H1 (cell line): ENCODE results near the gene NPFF. TPM values are rescaled to one million over a fixed set of nuclear protein-coding genes. Genes with fewer than 3 reads are reported as not detected.
A peak's percentile ranks its signal among the peaks of the same experiment; 100 is the strongest.

Source experiments
- CTCF ChIA-PET: fragments of 300-600 bp; sonication (Branson Sonifier 250); formaldehyde crosslinking; loops from one replicate; lab custom pipeline; 2021; ENCODE audit not compliant: partially characterized antibody; lab: Charles Lee
- POLR2A ChIA-PET: fragments of 300-600 bp; sonication (Branson Sonifier 250); formaldehyde crosslinking; loops from one replicate; lab custom pipeline; 2021; ENCODE audit warnings: inconsistent platforms; ENCODE audit not compliant: partially characterized antibody; lab: Charles Lee
- DNase-seq, 2 experiments: peaks; one replicate each; pipeline versions ENCODE4 v3.0.0 to v3.0.0-alpha.2; 2010 to 2022; ENCODE audit warnings: low spot score in 2 of 2, low read depth in 1 of 2, mixed read lengths in 1 of 2
- FAIRE-seq: peaks from 2 replicates; lab custom pipeline; 2011; peaks lifted over from hg19 to GRCh38; lab: Jason Lieb, UNC
- H2AFZ ChIP-seq: 2 replicates; pipeline ENCODE4 v1.8.1; 2012; ENCODE audit warnings: low read length, inconsistent platforms
- H2AK5ac ChIP-seq: 2 replicates; pipeline ENCODE4 v1.6.1; 2013; ENCODE audit warnings: low read depth, low read length
- H2BK120ac ChIP-seq: replicated peaks from 2 replicates; pipeline ENCODE3; 2013; ENCODE audit warnings: low read depth, low read length, inconsistent platforms
- H2BK12ac ChIP-seq: 2 replicates; pipeline ENCODE4 v1.6.1; 2013; ENCODE audit warnings: low read depth, low read length
- H2BK15ac ChIP-seq: 2 replicates; pipeline ENCODE4 v1.6.1; 2013; ENCODE audit warnings: low read length
- H2BK20ac ChIP-seq: 2 replicates; pipeline ENCODE4 v1.6.1; 2013; ENCODE audit warnings: low read length
- H2BK5ac ChIP-seq: 2 replicates; pipeline ENCODE4 v1.6.1; 2013; ENCODE audit warnings: low read depth, low read length
- H3K14ac ChIP-seq: 2 replicates; pipeline ENCODE4 v1.6.1; 2013; ENCODE audit warnings: inconsistent platforms; ENCODE audit not compliant: insufficient read length
- H3K18ac ChIP-seq: 2 replicates; pipeline ENCODE4 v1.6.1; 2013; ENCODE audit warnings: low read length; ENCODE audit errors: extremely low read depth
- H3K23ac ChIP-seq: 2 replicates; pipeline ENCODE4 v1.6.1; 2013; ENCODE audit warnings: inconsistent platforms; ENCODE audit not compliant: insufficient read length
- H3K23me2 ChIP-seq: 2 replicates; pipeline ENCODE4 v1.6.1; 2013; ENCODE audit warnings: low read depth, low read length
- H3K27ac ChIP-seq: 2 replicates; pipeline ENCODE4 v1.6.1; 2011; ENCODE audit warnings: low read depth, low read length, inconsistent platforms
- H3K27me3 ChIP-seq, 4 experiments: replicated peaks in 1 of 4; 1 replicate in 1 of 4; 2 replicates in 3 of 4; pipeline versions ENCODE4 v1.6.1 to v1.8.1; 2011 to 2013; ENCODE audit warnings: low read length in 3 of 4, mild to moderate bottlenecking in 3 of 4, inconsistent platforms in 2 of 4, mixed read lengths in 2 of 4, moderate library complexity in 1 of 4; ENCODE audit not compliant: control insufficient read depth in 3 of 4, insufficient read depth in 3 of 4; ENCODE audit errors: extremely low read depth in 1 of 4
- H3K36me3 ChIP-seq, 4 experiments: 2 replicates each; pipeline versions ENCODE4 v1.6.1 to v1.8.1; 2011 to 2013; ENCODE audit warnings: mild to moderate bottlenecking in 4 of 4, low read length in 3 of 4, moderate library complexity in 2 of 4, control low read depth in 1 of 4, inconsistent platforms in 1 of 4; ENCODE audit not compliant: insufficient read depth in 4 of 4, control insufficient read depth in 2 of 4
- H3K4ac ChIP-seq: replicated peaks from 2 replicates; pipeline ENCODE3; 2013; ENCODE audit warnings: low read length, low read depth, mixed read lengths, inconsistent platforms; ENCODE audit not compliant: insufficient read length
- H3K4me1 ChIP-seq, 4 experiments: replicated peaks in 1 of 4; 1 replicate in 1 of 4; 2 replicates in 3 of 4; pipeline versions ENCODE4 v1.6.1 to v1.8.1; 2011 to 2013; ENCODE audit warnings: low read length in 3 of 4, inconsistent platforms in 2 of 4, mixed read lengths in 1 of 4; ENCODE audit not compliant: insufficient read depth in 4 of 4, control insufficient read depth in 3 of 4
- H3K4me2 ChIP-seq, 2 experiments: 2 replicates each; pipeline versions ENCODE4 v1.6.1 to v1.8.1; 2011 to 2013; ENCODE audit warnings: low read depth in 2 of 2, low read length in 2 of 2, control low read depth in 1 of 2, inconsistent platforms in 1 of 2, mild to moderate bottlenecking in 1 of 2; ENCODE audit not compliant: insufficient read depth in 1 of 2
- H3K4me3 ChIP-seq, 4 experiments: fragments of 200-600, 300-600 bp in 1 of 4; sonication (generic), shearing (Covaris generic), sonication (Bioruptor Twin) in 1 of 4; 2 replicates each; pipeline versions ENCODE4 v1.5.1 to v1.8.1; 2011 to 2016; ENCODE audit warnings: low read length in 4 of 4, low read depth in 3 of 4, control low read depth in 2 of 4, inconsistent platforms in 2 of 4, mild to moderate bottlenecking in 2 of 4, mixed read lengths in 1 of 4, moderate library complexity in 1 of 4; ENCODE audit not compliant: insufficient read depth in 2 of 4; ENCODE audit errors: extremely low read depth in 1 of 4
- H3K56ac ChIP-seq: replicated peaks from 2 replicates; pipeline ENCODE3; 2013; ENCODE audit warnings: low read depth, mild to moderate bottlenecking, mixed read lengths, low read length, inconsistent platforms; ENCODE audit not compliant: insufficient read length
- H3K79me1 ChIP-seq: 2 replicates; pipeline ENCODE4 v1.6.1; 2013; ENCODE audit warnings: low read depth, low read length, control low read depth
- H3K79me2 ChIP-seq, 2 experiments: 2 replicates each; pipeline versions ENCODE4 v1.6.1 to v1.8.1; 2012 to 2013; ENCODE audit warnings: low read length in 2 of 2, mild to moderate bottlenecking in 2 of 2, inconsistent platforms in 1 of 2; ENCODE audit not compliant: insufficient read depth in 2 of 2, control insufficient read depth in 1 of 2
- H3K9ac ChIP-seq, 4 experiments: replicated peaks in 1 of 4; 1 replicate in 1 of 4; 2 replicates in 3 of 4; pipeline versions ENCODE4 v1.6.1 to v1.8.1; 2011 to 2013; ENCODE audit warnings: low read depth in 3 of 4, low read length in 3 of 4, control low read depth in 2 of 4, mild to moderate bottlenecking in 2 of 4, moderate library complexity in 2 of 4, inconsistent platforms in 1 of 4; ENCODE audit errors: extremely low read depth in 1 of 4
- H3K9me3 ChIP-seq, 2 experiments: 2 replicates each; pipeline versions ENCODE4 v1.6.1 to v1.8.1; 2012 to 2013; ENCODE audit warnings: mild to moderate bottlenecking in 2 of 2, moderate library complexity in 2 of 2, control low read depth in 1 of 2, inconsistent platforms in 1 of 2, low read depth in 1 of 2, low read length in 1 of 2, mixed read lengths in 1 of 2; ENCODE audit not compliant: insufficient read depth in 2 of 2
- H4K20me1 ChIP-seq, 2 experiments: replicated peaks in 1 of 2; 2 replicates each; pipeline versions ENCODE3 to v1.8.1; 2011 to 2013; ENCODE audit warnings: inconsistent platforms in 2 of 2, low read length in 2 of 2, mild to moderate bottlenecking in 1 of 2; ENCODE audit not compliant: insufficient read depth in 2 of 2, control insufficient read depth in 1 of 2
- H4K5ac ChIP-seq: 2 replicates; pipeline ENCODE4 v1.6.1; 2013; ENCODE audit warnings: low read length, low read depth, mixed read lengths, inconsistent platforms; ENCODE audit not compliant: insufficient read length
- H4K8ac ChIP-seq: 2 replicates; pipeline ENCODE4 v1.8.0; 2013; ENCODE audit warnings: mild to moderate bottlenecking, moderate library complexity, low read length, inconsistent platforms; ENCODE audit not compliant: insufficient read depth; ENCODE audit errors: extremely low read depth
- H4K91ac ChIP-seq: replicated peaks from 2 replicates; pipeline ENCODE3; 2013; ENCODE audit warnings: low read length, mixed read lengths, inconsistent platforms; ENCODE audit not compliant: insufficient read length
- GTF2F1 ChIP-seq: IDR thresholded peaks from 2 replicates; pipeline ENCODE4 v1.6.1; 2012; ENCODE audit warnings: low read depth, low read length, improper control_type of control experiment, borderline replicate concordance
- POLR2AphosphoS5 ChIP-seq: IDR thresholded peaks from 2 replicates; pipeline ENCODE4 v1.6.1; 2011; ENCODE audit warnings: low read depth, low read length
- WGBS, 2 experiments: shearing (Covaris generic) in 1 of 2; methylation state at CpG; one replicate each; pipeline versions ENCODE4 v1.1.6 to v1.1.7; 2013 to 2015; ENCODE audit warnings: low lambda C conversion rate in 2 of 2, mixed read lengths in 2 of 2, inconsistent platforms in 1 of 2, low coverage in 1 of 2, missing lambda C conversion rate in 1 of 2; ENCODE audit not compliant: insufficient replicate concordance in 2 of 2, insufficient coverage in 1 of 2, insufficient read length in 1 of 2; ENCODE audit errors: extremely low coverage in 1 of 2, missing lambda C conversion rate in 1 of 2; 5-methylcytosine and 5-hydroxymethylcytosine counted together
- polyA plus RNA-seq, 7 experiments: library from polyadenylated mRNA; depleted of rRNA in 3 of 7; stranded (reverse) in 5 of 7; unstranded in 2 of 7; fragments of >200 nt in 5 of 7; fragments of 200-250 nt in 2 of 7; gene quantifications; 1 replicate in 5 of 7; 2 replicates in 1 of 7; 4 replicates in 1 of 7; pipeline versions ENCODE4 v1.2.1 to v1.2.3, GENCODE V29; 2011 to 2013; ENCODE audit warnings: missing spikeins in 2 of 7, mixed read lengths in 2 of 7
- total RNA-seq: library from RNA; stranded (reverse); fragmentation: NEBNext Ultra II Directional; extraction: Animal tissue kit (Norgen Biotek cat#: 25700); gene quantifications from 2 replicates; pipeline ENCODE4 v1.2.1, GENCODE V29; 2021

The NPFF gene
- total and polyA plus RNA-seq, 2 of the 8 experiments (the other 6 are each of a cell fraction or from before 2014, with no cell fraction given), result not detected

GRCh38 chr12:53461059-53461458 lies 46.2 kb downstream of the NPFF start:
- no peak overlapping the region for H3K14ac ChIP-seq
- no peak overlapping the region for H3K56ac ChIP-seq
- H3K4me3 ChIP-seq, result no peak overlapping the region
- no peak overlapping the region for H4K5ac ChIP-seq
- no peak overlapping the region for H3K27ac ChIP-seq
- 85% methylated on average over 3 of the region's 3 CpGs; no CpG with 5 or more reads in 1 of the 2 experiments for WGBS, 2 experiments
- H3K23me2 ChIP-seq, result no peaks in the 10 kb centered on the region; the same call in 1 of the 2 replicates
- H3K9ac ChIP-seq, result no peak overlapping the region
- H3K79me2 ChIP-seq, result peaks cover 8 to 88% of the 10 kb centered on the region in 2 experiments
- H3K79me1 ChIP-seq, result peaks cover 4% of the 10 kb centered on the region
- POLR2A ChIA-PET, result interaction anchor here (1.6 to 67.0 kb wide), 4 partner anchors 7 to 139 kb away, joined by 3 to 3397 read pairs (median 1702); partner anchors contain the start of genes AAAS, MAP3K12, NPFF and PCBP2
- no peak overlapping the region for H3K23ac ChIP-seq
- no peak overlapping the region for H2AFZ ChIP-seq
- FAIRE-seq (no peak), DNase-seq (no peak)
- no peak overlapping the region for H3K18ac ChIP-seq
- peaks cover 35 to 49% of the 10 kb centered on the region in 2 experiments for H4K20me1 ChIP-seq
- H2BK5ac ChIP-seq, result no peak overlapping the region
- H3K4me1 ChIP-seq, result peaks cover 0 to 10% (median under 1%) of the 10 kb centered on the region in 4 experiments; a peak in 3 of 7 replicates
- H3K36me3 ChIP-seq, result peaks cover 82 to 100% (median 94%) of the 10 kb centered on the region in 4 experiments
- H2BK15ac ChIP-seq, result no peak overlapping the region
- peak; percentile 61; the same call in 1 of the 2 replicates for TF ChIP-seq POLR2AphosphoS5
- TF ChIP-seq GTF2F1, result no peak
- H2AK5ac ChIP-seq, result no peak overlapping the region
- H2BK12ac ChIP-seq, result no peak overlapping the region
- H3K9me3 ChIP-seq, result no peaks in the 10 kb centered on the region
- no peak overlapping the region for H4K91ac ChIP-seq
- no peak overlapping the region for H2BK120ac ChIP-seq
- no peak overlapping the region for H2BK20ac ChIP-seq
- H4K8ac ChIP-seq, result no peak overlapping the region
- no peak overlapping the region for H3K4ac ChIP-seq
- CTCF ChIA-PET, result interaction anchor here (0.9 to 6.4 kb wide), 3 partner anchors 14 to 45 kb away, joined by 5 to 57 read pairs (median 6); no protein-coding TSS in a partner anchor
- H3K27me3 ChIP-seq, result no peaks in the 10 kb centered on the region
- H3K4me2 ChIP-seq, result no peak overlapping the region
